22Rv1 (cell line): ENCODE results near the gene NPEPL1.

Experiments used
- H3K27ac ChIP-seq: fragments of 450-650 bp; 2 replicates; pipeline ENCODE4 v1.5.1; 2017
- ZFX ChIP-seq: fragments of 450-650 bp; IDR thresholded peaks from 2 replicates; pipeline ENCODE4 v1.6.1; 2017; ENCODE audit warnings: antibody characterized with exemption, borderline replicate concordance
- TF ChIP-seq, protein P1 (sequence below): fragments of 450-650 bp; IDR thresholded peaks from 2 replicates; pipeline ENCODE4 v1.5.1; 2017; ENCODE audit warnings: mild to moderate bottlenecking

The NPEPL1 gene

DNA sequence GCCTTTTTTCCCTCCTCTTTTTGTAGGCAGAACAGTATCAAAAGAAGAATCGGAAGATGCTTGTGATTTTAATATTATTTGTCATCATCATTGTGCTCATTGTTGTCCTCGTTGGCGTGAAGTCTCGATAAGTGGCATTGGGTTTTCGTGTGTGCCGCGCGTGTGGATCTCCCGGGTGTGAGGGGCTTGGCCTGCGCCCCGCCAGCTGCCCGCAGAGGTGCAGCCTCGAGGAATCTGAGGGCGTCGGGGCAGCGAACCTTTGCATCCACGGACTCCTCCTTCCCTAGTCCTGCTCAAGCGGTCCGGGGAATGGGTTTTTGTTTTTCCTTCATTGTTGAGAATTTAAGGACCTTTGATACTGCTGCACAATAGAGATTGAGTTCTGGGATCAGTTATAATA is 16.4 kb upstream of the NPEPL1 start:
- H3K27ac ChIP-seq, result no peak overlapping the region
- TF ChIP-seq ZFX, result no peak
- TF ChIP-seq, protein P1, sequence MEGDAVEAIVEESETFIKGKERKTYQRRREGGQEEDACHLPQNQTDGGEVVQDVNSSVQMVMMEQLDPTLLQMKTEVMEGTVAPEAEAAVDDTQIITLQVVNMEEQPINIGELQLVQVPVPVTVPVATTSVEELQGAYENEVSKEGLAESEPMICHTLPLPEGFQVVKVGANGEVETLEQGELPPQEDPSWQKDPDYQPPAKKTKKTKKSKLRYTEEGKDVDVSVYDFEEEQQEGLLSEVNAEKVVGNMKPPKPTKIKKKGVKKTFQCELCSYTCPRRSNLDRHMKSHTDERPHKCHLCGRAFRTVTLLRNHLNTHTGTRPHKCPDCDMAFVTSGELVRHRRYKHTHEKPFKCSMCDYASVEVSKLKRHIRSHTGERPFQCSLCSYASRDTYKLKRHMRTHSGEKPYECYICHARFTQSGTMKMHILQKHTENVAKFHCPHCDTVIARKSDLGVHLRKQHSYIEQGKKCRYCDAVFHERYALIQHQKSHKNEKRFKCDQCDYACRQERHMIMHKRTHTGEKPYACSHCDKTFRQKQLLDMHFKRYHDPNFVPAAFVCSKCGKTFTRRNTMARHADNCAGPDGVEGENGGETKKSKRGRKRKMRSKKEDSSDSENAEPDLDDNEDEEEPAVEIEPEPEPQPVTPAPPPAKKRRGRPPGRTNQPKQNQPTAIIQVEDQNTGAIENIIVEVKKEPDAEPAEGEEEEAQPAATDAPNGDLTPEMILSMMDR, result no peak

DNA sequence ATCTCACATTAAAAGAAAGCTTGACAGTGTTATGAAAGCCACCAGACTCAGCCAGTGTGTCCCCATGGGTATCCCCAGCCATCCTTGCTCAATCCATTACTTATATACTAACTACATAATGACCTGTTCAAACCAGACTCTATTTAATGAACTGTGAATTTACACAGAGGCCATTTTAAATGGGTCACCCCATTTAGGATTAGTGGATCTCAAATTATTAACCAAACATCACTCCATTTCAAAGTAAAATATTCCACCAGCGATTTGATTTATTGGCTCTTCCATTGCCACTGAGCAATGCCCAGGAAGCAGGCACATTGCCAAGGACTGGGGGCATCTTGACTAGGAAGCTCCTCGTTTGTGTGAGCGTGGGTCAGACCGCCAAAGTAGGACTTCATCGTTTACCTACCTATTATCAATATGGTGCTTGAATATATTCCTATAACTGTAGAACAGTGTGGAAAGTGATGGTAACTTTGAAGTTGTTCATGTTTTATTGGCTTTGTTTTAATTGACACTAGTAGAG is 15.5 kb upstream of the NPEPL1 start:
- TF ChIP-seq, protein P1, result no peak
- TF ChIP-seq ZFX, result no peak

DNA sequence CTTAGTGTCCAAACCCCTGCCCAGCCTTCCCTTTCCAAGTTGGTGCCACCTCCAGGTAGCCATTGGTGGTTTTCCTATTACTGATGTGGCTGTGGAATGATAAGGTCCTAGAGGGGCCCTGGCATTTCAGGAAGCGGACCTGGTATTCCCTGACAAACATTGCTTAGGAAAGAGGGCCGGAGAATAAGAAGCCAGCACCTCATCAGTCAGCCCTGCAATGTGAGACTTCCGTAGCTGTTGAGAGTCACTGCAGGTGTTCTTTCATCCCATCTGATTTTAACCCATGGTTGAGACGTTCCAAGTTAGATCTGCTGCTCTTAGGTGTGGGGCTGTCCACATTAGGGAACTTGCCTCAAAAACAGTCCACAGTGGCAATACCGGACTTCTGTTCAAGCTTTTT is 14.8 kb upstream of the NPEPL1 start:
- TF ChIP-seq, protein P1, result no peak
- no peak for TF ChIP-seq ZFX
- no peak overlapping the region for H3K27ac ChIP-seq

More for the DNA sequence above, 15.5 kb upstream of the NPEPL1 start:
- H3K27ac ChIP-seq, result no peak overlapping the region

DNA sequence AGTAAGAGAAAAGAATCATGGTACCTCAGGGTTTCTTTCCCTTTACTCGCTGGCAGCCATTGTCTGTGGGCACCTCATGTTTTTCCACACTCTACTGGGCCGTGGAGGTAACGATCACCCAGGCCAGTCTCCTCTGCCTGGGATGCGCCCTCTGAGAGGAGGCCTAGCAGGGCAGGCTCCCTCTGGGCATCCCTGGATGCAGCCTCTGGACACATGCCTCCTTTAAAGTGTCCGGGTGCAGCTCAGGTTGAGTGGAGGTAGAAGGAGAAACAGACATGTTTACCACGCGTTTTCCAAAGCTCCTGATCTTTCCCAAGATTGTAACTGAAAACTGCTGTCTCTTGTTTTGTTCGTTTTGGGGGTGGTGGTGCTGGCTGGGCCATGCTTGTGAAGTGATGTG is 13.8 kb upstream of the NPEPL1 start:
- H3K27ac ChIP-seq, result no peak overlapping the region
- TF ChIP-seq, protein P1, result no peak
- TF ChIP-seq ZFX, result no peak

DNA sequence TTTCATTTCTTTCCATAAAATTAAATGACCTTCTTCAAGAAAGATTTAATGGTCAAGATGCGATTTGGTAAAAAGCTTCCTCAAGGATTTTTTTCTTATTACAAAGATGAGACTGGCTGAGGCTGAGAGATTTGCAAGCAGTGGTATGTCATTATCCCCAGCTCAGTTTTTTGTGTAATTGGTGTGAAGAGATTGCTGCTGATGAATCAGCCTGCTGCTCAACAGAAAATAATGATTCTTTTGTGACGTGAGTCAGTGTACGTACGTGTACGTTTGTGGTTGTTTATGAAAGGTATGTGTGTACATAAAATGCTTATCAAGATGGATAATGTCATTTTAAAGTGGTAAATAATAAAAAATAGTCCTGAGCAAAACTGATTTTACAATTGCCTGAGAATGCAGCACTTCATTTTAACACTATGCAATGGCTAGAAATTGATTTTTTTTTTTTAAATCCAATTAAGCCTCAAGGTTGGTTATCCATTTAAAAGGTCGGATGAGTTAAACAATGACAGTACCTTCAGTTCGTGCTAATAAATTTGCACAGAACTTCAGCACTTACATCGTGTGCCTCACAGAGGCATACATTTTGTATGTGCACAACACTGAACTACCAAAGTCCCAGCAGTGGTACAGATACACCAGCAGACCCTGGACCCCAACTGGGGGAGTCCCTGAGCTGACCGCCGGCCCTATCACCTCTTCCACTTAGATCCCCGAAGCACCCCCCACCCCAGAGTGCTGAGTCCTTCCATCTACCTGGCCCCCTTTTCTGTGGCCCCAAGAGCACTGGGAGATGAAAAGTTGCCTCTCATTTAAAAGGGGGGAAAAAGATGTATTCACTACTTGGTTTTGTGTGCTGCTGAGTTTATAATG is 9.7 kb upstream of the NPEPL1 start:
- no peak for TF ChIP-seq ZFX
- TF ChIP-seq, protein P1, result no peak
- H3K27ac ChIP-seq, result no peak overlapping the region

DNA sequence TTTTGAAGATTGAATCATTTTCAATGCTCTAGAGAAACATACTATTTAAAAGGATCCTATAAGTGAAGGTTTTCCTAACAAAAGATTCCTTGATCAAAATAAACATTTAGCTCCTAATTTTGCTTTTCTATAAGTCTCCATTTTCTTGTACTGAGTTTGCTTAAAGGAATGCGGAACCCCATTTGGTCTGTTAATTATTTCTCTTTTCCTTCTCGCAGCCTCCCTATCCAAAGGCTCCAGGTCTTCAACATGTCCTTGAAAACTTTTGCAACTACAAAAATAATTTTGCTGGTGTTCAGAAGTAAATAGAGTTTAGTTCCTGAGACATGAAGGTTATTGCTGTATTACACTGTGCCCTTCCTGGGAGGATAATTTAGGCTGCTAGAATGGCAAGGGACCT is 8.3 kb upstream of the NPEPL1 start:
- no peak overlapping the region for H3K27ac ChIP-seq
- TF ChIP-seq, protein P1, result no peak
- TF ChIP-seq ZFX, result no peak

DNA sequence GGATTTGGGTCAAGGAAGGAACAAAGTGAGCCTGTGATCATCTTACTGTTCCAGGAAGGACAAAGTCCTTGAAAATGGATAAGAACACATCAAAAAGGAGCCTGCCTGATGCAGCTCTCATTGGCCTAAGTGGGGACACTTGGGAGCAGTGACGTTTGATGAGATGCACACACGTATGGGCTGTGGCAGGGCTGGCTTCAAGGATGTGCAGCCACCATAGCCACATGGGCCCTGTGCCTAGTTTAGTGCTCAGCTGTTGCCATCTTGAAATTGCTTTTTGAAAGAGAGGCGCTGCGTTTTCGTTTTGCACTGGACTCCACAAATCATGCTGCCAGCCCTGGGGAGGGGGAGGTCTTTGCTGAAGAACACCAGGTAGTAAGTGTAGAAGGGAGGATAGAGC is 6.6 kb upstream of the NPEPL1 start:
- no peak for TF ChIP-seq ZFX
- TF ChIP-seq, protein P1, result no peak
- H3K27ac ChIP-seq, result no peak overlapping the region
